ENCODE measurements around the gene SLC6A13. TPM values are rescaled to one million over a fixed set of nuclear protein-coding genes. Genes with fewer than 3 reads are reported as not detected.
A peak's percentile ranks its signal among the peaks of the same experiment; 100 is the strongest.

Gene SLC6A13
- total RNA-seq, 6 experiments from 2014 or later, result 2.0 to 70.6 (median 14.4) TPM

- no peaks in the 10 kb centered on the region for H3K9me3 ChIP-seq
- DNase-seq, result no peak
- H3K4me1 ChIP-seq, result peaks cover 0 to 31% (median 4%) of the 10 kb centered on the region in 4 donors
- no peak overlapping the region for H3K4me3 ChIP-seq
- H3K27ac ChIP-seq, result peak overlapping the region in 2 of 3 donors; percentile 73 to 77
- intact Hi-C loops (cut with DNase I), result no loop called here
- no peaks in the 10 kb centered on the region for H3K36me3 ChIP-seq
- WGBS (ENCODE audit: insufficient coverage, low coverage, low lambda C conversion rate, missing lambda C conversion rate), result no CpG with 5 or more reads among the region's 11 CpGs
- no peak for TF ChIP-seq POLR2A (IDR thresholded peaks at IDR 0.05)
- TF ChIP-seq CTCF (IDR thresholded peaks at IDR 0.05), result no peak
- ATAC-seq, result no peak
- no peaks in the 10 kb centered on the region for H3K27me3 ChIP-seq
Observed at GRCh38 chr12:177336-177979, 85.2 kb downstream of the SLC6A13 start.

GRCh38 chr12:176321-177181 lies 86.1 kb downstream of the SLC6A13 start:
- Histone ChIP-seq H3K27me3 (no peaks in the 10 kb centered on the region), H3K27ac (peak overlapping the region in 2 of 3 donors; percentile 73 to 77), H3K36me3 (no peaks in the 10 kb centered on the region), H3K9me3 (no peaks in the 10 kb centered on the region), H3K4me1 (peaks cover 0 to 31% (median 4%) of the 10 kb centered on the region in 4 donors), H3K4me3 (no peak overlapping the region)
- peak; percentile 65 to 91 (median 89) for DNase-seq
- intact Hi-C loops (cut with DNase I), result no loop called here
- TF ChIP-seq CTCF (IDR thresholded peaks at IDR 0.05) (no peak), POLR2A (IDR thresholded peaks at IDR 0.05) (no peak)
- WGBS (ENCODE audit: insufficient coverage, low coverage, low lambda C conversion rate, missing lambda C conversion rate), result 37% methylated on average over 11 of the region's 16 CpGs
- ATAC-seq, result peak; percentile 78 to 90 (median 86)

- TF ChIP-seq POLR2A (IDR thresholded peaks at IDR 0.05), result no peak
- intact Hi-C loops (cut with DNase I), result no loop called here
- no peaks in the 10 kb centered on the region for H3K36me3 ChIP-seq
- DNase-seq (no peak), ATAC-seq (no peak)
- H3K27ac ChIP-seq, result peak overlapping the region in 2 of 3 donors; percentile 31 to 73
- no peaks in the 10 kb centered on the region for H3K27me3 ChIP-seq
- H3K4me3 ChIP-seq, result no peak overlapping the region
- WGBS (ENCODE audit: insufficient coverage, low coverage, low lambda C conversion rate, missing lambda C conversion rate), result 86% methylated on average over 9 of the region's 16 CpGs
- H3K4me1 ChIP-seq, result peaks cover 0 to 28% (median 4%) of the 10 kb centered on the region in 4 donors
- no peaks in the 10 kb centered on the region for H3K9me3 ChIP-seq
Observed at GRCh38 chr12:175759-176158, 86.9 kb downstream of the SLC6A13 start.

- no peaks in the 10 kb centered on the region for H3K27me3 ChIP-seq
- no peaks in the 10 kb centered on the region for H3K9me3 ChIP-seq
- 29% methylated on average over 4 of the region's 10 CpGs for WGBS (ENCODE audit: insufficient coverage, low coverage, low lambda C conversion rate, missing lambda C conversion rate)
- intact Hi-C loops (cut with DNase I), result no loop called here
- H3K4me1 ChIP-seq, result peaks cover 0 to 26% (median 4%) of the 10 kb centered on the region in 4 donors
- H3K27ac ChIP-seq, result no peak overlapping the region
- TF ChIP-seq POLR2A (IDR thresholded peaks at IDR 0.05) (no peak), CTCF (IDR thresholded peaks at IDR 0.05) (no peak)
- H3K4me3 ChIP-seq, result no peak overlapping the region
- peak in 3 of 4 donors; percentile 14 to 30 (median 26) for ATAC-seq
- no peaks in the 10 kb centered on the region for H3K36me3 ChIP-seq
- no peak for DNase-seq
Observed at GRCh38 chr12:175250-175649, 87.4 kb downstream of the SLC6A13 start.

- peak in 1 of 4 donors; percentile 19 for ATAC-seq
- no peak for DNase-seq
- TF ChIP-seq POLR2A (IDR thresholded peaks at IDR 0.05) (no peak), CTCF (IDR thresholded peaks at IDR 0.05) (no peak)
- H3K27me3 ChIP-seq, result no peaks in the 10 kb centered on the region
- H3K9me3 ChIP-seq, result no peaks in the 10 kb centered on the region
- no peak overlapping the region for H3K4me3 ChIP-seq
- H3K36me3 ChIP-seq, result no peaks in the 10 kb centered on the region
- intact Hi-C loops (cut with DNase I), result no loop called here
- no peak overlapping the region for H3K27ac ChIP-seq
- WGBS (ENCODE audit: insufficient coverage, low coverage, low lambda C conversion rate, missing lambda C conversion rate), result 18% methylated on average over 8 of the region's 23 CpGs
- peaks cover 0 to 25% (median 4%) of the 10 kb centered on the region in 4 donors for H3K4me1 ChIP-seq
Observed at GRCh38 chr12:174596-174995, 88.0 kb downstream of the SLC6A13 start.

Data from right lobe of liver (tissue), 6 donors.